Kidney epithelial cell (primary cell): ENCODE measurements around the gene PAX7. TPM values are rescaled to one million over a fixed set of nuclear protein-coding genes. Genes with fewer than 3 reads are reported as not detected.

Experiments
- DNase-seq: peaks from one replicate; pipeline ENCODE4 v3.0.0-alpha.2; 2010; ENCODE audit warnings: low read depth
- H3K27me3 ChIP-seq: 2 replicates; pipeline ENCODE4 v1.6.0; 2011; ENCODE audit warnings: low read length; ENCODE audit not compliant: control insufficient read depth, insufficient read depth
- H3K36me3 ChIP-seq: 2 replicates; pipeline ENCODE4 v1.5.1; 2011; ENCODE audit warnings: low read length; ENCODE audit not compliant: control insufficient read depth, insufficient read depth
- H3K4me3 ChIP-seq: 2 replicates; pipeline ENCODE4 v1.5.1; 2011; ENCODE audit warnings: low read depth, mild to moderate bottlenecking, control low read depth, low read length
- total RNA-seq: library from RNA; depleted of rRNA; stranded (reverse); fragments of >200 nt; gene quantifications from 2 replicates; pipeline ENCODE4 v1.2.3, GENCODE V29; 2015
- TF ChIP-seq, protein P1 (sequence below): IDR thresholded peaks from 2 replicates; pipeline ENCODE4 v1.5.1; 2011; ENCODE audit warnings: mild to moderate bottlenecking, moderate library complexity, low read length, control low read depth, inconsistent platforms; ENCODE audit not compliant: insufficient read depth, poor library complexity, severe bottlenecking

Gene PAX7
- total RNA-seq, 1 donor from 2014 or later, result not detected

DNA sequence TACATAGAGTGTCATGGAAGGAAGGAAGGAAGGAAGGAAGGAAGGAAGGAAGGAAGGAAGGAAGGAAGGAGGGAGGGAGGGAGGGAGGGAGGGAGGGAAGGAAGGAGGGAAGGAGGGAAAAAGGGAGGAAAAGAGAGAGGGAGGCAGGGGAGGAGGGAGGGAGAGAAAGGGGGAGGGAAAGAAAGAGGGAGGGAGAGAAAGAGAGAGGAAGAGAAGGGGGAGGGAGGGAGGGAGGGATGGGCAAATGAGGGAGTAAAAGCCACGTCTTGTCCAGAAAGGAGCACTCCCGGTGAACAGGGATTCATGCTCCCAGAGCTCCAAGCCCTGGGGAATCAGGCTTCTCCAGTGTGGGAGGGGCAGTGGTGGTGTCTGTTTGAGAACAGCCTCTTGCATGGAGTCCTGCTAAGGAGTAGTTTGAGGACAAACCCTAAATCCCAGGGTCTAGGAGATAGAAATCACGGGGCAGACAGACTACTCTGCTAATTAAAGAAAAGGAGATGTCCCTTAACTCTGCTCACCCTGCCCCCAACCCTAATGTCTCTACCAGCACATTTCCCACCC lies 157.3 kb downstream of the PAX7 start:
- H3K27me3 ChIP-seq, result peaks cover 15% of the 10 kb centered on the region

DNA sequence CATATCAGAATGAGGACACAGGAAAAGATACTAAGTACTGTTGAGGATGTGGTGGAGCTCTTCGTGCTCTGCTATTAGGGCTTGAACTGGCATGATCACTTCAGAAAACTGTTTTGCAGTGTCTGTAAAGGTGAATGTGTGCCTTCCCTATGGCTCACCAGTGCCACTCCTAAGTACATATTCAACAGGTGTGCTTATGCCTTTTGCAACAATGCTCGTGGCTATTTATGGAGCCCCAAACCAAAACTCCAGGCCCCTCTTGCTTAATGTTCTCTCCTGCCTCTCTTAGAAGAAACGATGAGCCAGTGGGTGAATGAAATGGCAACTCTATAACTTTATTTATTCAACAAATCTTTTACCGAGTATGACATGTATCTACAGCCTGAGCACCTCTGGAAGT lies 158.6 kb downstream of the PAX7 start:
- no peaks in the 10 kb centered on the region for H3K36me3 ChIP-seq
- TF ChIP-seq, protein P1, sequence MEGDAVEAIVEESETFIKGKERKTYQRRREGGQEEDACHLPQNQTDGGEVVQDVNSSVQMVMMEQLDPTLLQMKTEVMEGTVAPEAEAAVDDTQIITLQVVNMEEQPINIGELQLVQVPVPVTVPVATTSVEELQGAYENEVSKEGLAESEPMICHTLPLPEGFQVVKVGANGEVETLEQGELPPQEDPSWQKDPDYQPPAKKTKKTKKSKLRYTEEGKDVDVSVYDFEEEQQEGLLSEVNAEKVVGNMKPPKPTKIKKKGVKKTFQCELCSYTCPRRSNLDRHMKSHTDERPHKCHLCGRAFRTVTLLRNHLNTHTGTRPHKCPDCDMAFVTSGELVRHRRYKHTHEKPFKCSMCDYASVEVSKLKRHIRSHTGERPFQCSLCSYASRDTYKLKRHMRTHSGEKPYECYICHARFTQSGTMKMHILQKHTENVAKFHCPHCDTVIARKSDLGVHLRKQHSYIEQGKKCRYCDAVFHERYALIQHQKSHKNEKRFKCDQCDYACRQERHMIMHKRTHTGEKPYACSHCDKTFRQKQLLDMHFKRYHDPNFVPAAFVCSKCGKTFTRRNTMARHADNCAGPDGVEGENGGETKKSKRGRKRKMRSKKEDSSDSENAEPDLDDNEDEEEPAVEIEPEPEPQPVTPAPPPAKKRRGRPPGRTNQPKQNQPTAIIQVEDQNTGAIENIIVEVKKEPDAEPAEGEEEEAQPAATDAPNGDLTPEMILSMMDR, result no peak
- DNase-seq, result no peak
- H3K27me3 ChIP-seq, result peaks cover 13% of the 10 kb centered on the region
- no peak overlapping the region for H3K4me3 ChIP-seq

More for the DNA sequence above, 157.3 kb downstream of the PAX7 start:
- Histone ChIP-seq H3K4me3 (no peak overlapping the region), H3K36me3 (no peaks in the 10 kb centered on the region)
- TF ChIP-seq, protein P1, result no peak
- no peak for DNase-seq

GRCh38 chr1:18792747-18793146 lies 162.1 kb downstream of the PAX7 start:
- H3K36me3 ChIP-seq, result no peaks in the 10 kb centered on the region
- peaks cover 6% of the 10 kb centered on the region for H3K27me3 ChIP-seq
- TF ChIP-seq, protein P1, result no peak
- DNase-seq, result no peak
- H3K4me3 ChIP-seq, result no peak overlapping the region

DNA sequence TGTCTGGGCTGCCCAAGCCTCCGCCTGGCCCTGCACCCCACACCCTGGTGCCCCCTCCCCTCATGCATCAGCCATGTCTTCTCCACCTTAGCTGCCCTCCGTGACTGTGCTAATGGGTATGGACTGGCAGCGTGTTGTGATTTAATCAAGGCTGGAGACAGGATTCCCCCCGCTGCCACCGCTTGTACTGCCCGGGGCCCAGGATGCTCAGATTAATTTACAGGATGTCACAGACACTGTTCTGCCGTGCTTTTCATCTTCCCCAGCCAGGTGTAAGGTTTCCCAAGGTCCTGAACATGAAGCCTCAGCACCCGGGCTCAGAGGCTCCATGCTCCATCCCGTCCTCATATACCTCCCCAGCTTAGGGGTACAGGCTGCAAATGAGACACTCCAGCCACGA lies 162.5 kb downstream of the PAX7 start:
- no peak overlapping the region for H3K4me3 ChIP-seq
- TF ChIP-seq, protein P1, result no peak
- H3K27me3 ChIP-seq, result peaks cover 6% of the 10 kb centered on the region
- no peaks in the 10 kb centered on the region for H3K36me3 ChIP-seq
- DNase-seq, result no peak

GRCh38 chr1:18794051-18794450 lies 163.4 kb downstream of the PAX7 start:
- no peak overlapping the region for H3K4me3 ChIP-seq
- no peaks in the 10 kb centered on the region for H3K36me3 ChIP-seq
- TF ChIP-seq, protein P1, result no peak
- DNase-seq, result no peak
- H3K27me3 ChIP-seq, result peaks cover 6% of the 10 kb centered on the region

DNA sequence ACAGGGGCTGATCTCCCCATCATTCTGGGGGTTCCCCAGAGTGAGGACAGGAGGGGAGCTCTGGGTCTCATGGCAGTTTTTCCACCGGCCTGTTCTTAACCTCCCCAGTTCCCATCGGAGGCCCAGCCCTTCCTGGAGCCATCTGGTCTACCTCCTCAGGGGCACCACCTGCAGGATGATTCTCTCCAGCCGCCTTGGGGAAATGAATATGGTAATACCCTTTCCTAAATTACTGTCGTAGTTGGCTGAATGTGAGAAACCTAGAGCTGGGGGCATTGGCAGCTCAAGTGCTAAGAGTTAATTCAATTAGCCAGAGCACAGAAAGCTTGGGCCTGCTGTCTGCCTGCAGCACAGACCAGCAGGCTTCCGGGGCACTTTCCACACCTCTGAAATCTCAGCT lies 163.9 kb downstream of the PAX7 start:
- no peak for DNase-seq
- Histone ChIP-seq H3K36me3 (no peaks in the 10 kb centered on the region), H3K4me3 (no peak overlapping the region), H3K27me3 (peaks cover 6% of the 10 kb centered on the region)
- TF ChIP-seq, protein P1, result no peak
